Uterus (tissue), 4 donors: Measurements from ENCODE around the gene RPL18. TPM values are rescaled to one million over a fixed set of nuclear protein-coding genes. Genes with fewer than 3 reads are reported as not detected.
"Not testable (repeated sequence)": the region's sequence is repeated elsewhere in the genome, so short reads cannot be mapped to it uniquely, and the experiment has no call there.

Source experiments
- DNase-seq, 2 donors: peaks; one replicate each; pipeline ENCODE4 v3.0.0-alpha.2; 2019 to 2020
- H3K27ac ChIP-seq, 2 donors: fragments of 200-600 bp; sonication (generic); 1 replicate in 1 of 2; 2 replicates in 1 of 2; pipeline ENCODE4 v1.5.1; 2016 to 2018
- H3K27me3 ChIP-seq, 2 donors: fragments of 200-600 bp; sonication (generic); one replicate each; pipeline ENCODE4 v1.5.1; 2018 to 2019; ENCODE audit warnings: control low read depth in 1 of 2
- H3K36me3 ChIP-seq, 2 donors: fragments of 200-600 bp; sonication (generic); one replicate each; pipeline ENCODE4 v1.5.1; 2019; ENCODE audit warnings: control low read depth in 1 of 2
- H3K4me1 ChIP-seq, 2 donors: fragments of 200-600 bp; sonication (generic); one replicate each; pipeline ENCODE4 v1.5.1; 2018 to 2019; ENCODE audit warnings: control low read depth in 1 of 2
- H3K4me3 ChIP-seq, 2 donors: fragments of 200-600 bp; sonication (generic); 1 replicate in 1 of 2; 2 replicates in 1 of 2; pipeline ENCODE4 v1.5.1; 2018 to 2019; ENCODE audit warnings: mild to moderate bottlenecking in 1 of 2
- H3K9me3 ChIP-seq, 2 donors: fragments of 200-600 bp; sonication (generic); one replicate each; pipeline ENCODE4 v1.5.1; 2019; ENCODE audit warnings: control low read depth in 1 of 2
- POLR2A ChIP-seq, 2 donors: fragments of 450-650 bp; IDR thresholded peaks; one replicate each; pipeline ENCODE4 v1.6.1; 2016; ENCODE audit warnings: antibody characterized with exemption in 2 of 2, mild to moderate bottlenecking in 1 of 2, moderate library complexity in 1 of 2
- intact Hi-C: fragments of 100-400 bp; cut with DNase I; formaldehyde crosslinking; loops from one replicate; pipeline ENCODE4 v1.15.1; 2023; ENCODE audit warnings: low total_unique reads
- total RNA-seq, 4 donors: library from RNA; depleted of rRNA in 3 of 4; stranded (reverse); fragments of >200 nt in 3 of 4; gene quantifications; one replicate each; pipeline versions ENCODE4 v1.1.0 to v1.2.4, GENCODE V29; 2014 to 2023
- TF ChIP-seq, protein P1 (sequence below), 4 experiments: fragments of 200-600 bp in 2 of 4; fragments of 450-650 bp in 2 of 4; sonication (generic) in 2 of 4; IDR thresholded peaks; one replicate each; pipeline ENCODE4 v1.5.1; 2016 to 2019; ENCODE audit warnings: antibody characterized with exemption in 4 of 4, mild to moderate bottlenecking in 2 of 4, moderate library complexity in 1 of 4
- donor health status: DM: yes; HTN: yes; CAD: no.

RPL18 gene
- total RNA-seq, 4 donors from 2014 or later, result 1,515 to 5,795 (median 3,195) TPM

DNA sequence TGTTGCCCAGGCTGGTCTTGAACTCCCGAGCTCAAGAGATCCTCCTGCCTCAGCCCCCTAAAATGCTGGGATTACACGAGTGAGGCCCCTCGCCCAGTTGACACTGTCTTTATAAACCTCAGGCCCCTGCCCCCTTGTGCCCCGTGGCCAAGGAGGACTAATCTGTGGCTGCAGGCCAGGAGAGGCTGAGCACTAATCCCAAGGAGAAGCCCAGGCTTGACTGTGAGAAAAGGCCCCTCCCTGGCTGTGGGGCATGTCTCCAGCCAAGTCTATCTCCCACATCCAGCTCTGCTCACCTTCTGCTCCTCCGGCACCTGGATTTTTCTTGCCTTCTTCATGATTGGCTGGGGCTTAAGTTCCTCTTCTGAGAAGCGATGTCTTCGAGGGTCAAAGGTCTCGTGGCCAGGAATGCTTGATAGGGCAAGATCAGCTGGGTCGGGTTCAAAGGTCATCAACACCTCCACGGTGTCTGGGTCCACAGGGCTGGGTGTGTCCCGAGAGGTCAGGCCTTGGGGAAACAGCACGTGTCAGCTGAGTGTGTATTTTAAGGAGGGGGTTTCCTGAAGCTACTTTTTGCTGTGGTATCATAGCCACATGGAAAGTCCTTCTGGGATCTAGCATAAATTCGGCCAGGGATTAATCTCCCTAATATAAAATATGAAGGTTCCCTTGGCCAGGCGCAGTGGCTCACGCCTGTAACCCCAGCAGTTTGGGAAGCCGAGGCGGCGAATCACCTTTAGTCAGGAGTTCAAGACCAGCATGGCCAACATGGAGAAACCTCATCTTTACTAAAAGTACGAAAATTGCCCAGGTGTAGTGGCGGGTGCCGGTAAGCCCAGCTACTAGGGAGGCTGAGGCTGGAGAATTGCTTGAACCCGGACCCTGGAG is 14.4 kb upstream of the RPL18 start:
- H3K4me3 ChIP-seq, result peak overlapping the region; percentile 12 to 23
- TF ChIP-seq, protein P1, sequence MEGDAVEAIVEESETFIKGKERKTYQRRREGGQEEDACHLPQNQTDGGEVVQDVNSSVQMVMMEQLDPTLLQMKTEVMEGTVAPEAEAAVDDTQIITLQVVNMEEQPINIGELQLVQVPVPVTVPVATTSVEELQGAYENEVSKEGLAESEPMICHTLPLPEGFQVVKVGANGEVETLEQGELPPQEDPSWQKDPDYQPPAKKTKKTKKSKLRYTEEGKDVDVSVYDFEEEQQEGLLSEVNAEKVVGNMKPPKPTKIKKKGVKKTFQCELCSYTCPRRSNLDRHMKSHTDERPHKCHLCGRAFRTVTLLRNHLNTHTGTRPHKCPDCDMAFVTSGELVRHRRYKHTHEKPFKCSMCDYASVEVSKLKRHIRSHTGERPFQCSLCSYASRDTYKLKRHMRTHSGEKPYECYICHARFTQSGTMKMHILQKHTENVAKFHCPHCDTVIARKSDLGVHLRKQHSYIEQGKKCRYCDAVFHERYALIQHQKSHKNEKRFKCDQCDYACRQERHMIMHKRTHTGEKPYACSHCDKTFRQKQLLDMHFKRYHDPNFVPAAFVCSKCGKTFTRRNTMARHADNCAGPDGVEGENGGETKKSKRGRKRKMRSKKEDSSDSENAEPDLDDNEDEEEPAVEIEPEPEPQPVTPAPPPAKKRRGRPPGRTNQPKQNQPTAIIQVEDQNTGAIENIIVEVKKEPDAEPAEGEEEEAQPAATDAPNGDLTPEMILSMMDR (IDR thresholded peaks at IDR 0.05), result no peak
- no peak for TF ChIP-seq POLR2A (IDR thresholded peaks at IDR 0.05)
- intact Hi-C loops, result no loop called here

DNA sequence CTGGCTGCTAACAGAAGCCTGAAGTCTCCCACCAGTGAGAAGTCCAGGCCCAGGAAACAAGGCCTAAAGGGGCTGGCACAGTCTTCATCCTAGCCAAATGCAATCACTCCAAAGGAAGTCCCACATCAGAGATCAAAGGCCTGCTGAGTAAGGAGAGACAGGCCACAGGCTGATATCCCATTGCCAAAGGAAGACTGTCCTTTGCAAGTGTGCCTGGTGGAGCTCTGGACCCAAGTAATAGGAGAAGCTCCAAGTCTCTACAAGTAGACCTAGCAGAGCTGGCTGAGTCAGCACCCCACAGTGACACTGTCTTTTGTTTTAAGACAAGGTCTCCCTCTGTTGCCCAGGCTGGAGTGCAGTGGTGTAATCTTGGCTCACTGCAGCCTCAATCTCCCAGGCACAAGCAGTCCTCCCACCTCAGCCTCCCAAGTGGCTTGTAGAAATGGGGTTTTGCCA is 13.7 kb upstream of the RPL18 start:
- no peaks in the 10 kb centered on the region for H3K27me3 ChIP-seq
- H3K27ac ChIP-seq, result peak overlapping the region in 1 of 2 donors; percentile 99
- intact Hi-C loops, result no loop called here

More for the DNA sequence above, 14.4 kb upstream of the RPL18 start:
- Histone ChIP-seq H3K27me3 (no peaks in the 10 kb centered on the region), H3K4me1 (peaks cover 12 to 20% of the 10 kb centered on the region in 2 donors), H3K36me3 (no peaks in the 10 kb centered on the region), H3K9me3 (no peaks in the 10 kb centered on the region), H3K27ac (peak overlapping the region; percentile 96 to 99)
- peak in 1 of 2 donors; percentile 55 for DNase-seq

DNA sequence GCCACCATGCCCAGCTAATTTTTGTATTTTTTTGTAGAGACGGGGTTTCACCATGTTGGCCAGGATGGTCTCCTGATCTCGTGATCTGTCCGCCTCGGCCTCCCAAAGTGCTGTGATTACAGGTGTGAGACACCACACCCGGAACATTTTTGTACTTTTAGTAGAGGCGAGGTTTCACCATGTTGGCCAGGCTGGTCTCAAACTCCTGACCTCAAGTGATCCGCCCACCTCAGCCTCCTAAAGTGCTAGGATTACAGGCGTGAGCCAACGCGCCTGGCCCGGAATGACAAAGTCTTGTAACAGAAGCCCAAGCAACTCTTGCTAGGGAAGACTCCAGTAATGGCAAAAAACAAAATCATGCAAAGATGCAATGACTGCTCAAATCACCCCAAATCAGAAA is 13.3 kb upstream of the RPL18 start:
- peaks cover 11 to 20% of the 10 kb centered on the region in 2 donors for H3K4me1 ChIP-seq
- H3K4me3 ChIP-seq, intact Hi-C loops, H3K36me3 ChIP-seq, H3K27me3 ChIP-seq, DNase-seq, H3K9me3 ChIP-seq: not testable (repeated sequence)
- H3K27ac ChIP-seq, result peak overlapping the region in 1 of 2 donors; percentile 99

More for the DNA sequence above, 13.7 kb upstream of the RPL18 start:
- H3K4me3 ChIP-seq, result no peak overlapping the region
- DNase-seq, result no peak
- H3K4me1 ChIP-seq, result peaks cover 11 to 20% of the 10 kb centered on the region in 2 donors
- TF ChIP-seq POLR2A (IDR thresholded peaks at IDR 0.05), result no peak
- TF ChIP-seq, protein P1 (IDR thresholded peaks at IDR 0.05), result no peak
- no peaks in the 10 kb centered on the region for H3K9me3 ChIP-seq
- H3K36me3 ChIP-seq, result no peaks in the 10 kb centered on the region

DNA sequence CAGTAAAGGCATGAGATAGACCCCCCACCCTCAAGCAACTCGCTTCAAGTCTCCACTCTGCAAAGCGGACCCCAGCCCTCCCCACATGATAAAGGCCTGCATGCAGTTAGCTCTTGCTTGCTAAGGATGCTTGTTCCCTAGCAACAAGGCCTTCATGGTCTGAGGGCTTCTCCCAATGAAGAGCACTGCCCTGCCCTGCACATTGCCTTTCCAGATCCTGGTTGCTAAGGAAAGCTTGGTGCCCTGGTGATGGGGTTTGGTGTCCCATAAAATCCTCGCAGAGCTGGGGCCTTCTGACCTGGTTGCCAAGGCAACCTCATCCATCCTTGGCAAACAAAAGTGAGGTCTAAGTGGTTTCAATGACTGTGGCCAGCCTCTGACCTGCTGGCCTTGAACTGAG is 12.2 kb upstream of the RPL18 start:
- no peaks in the 10 kb centered on the region for H3K9me3 ChIP-seq
- no peaks in the 10 kb centered on the region for H3K36me3 ChIP-seq
- H3K4me1 ChIP-seq, result peaks cover 11 to 20% of the 10 kb centered on the region in 2 donors
- intact Hi-C loops, result no loop called here
- peak overlapping the region; percentile 71 to 91 for H3K27ac ChIP-seq
- no peak for DNase-seq
- no peak for TF ChIP-seq POLR2A (IDR thresholded peaks at IDR 0.05)
- TF ChIP-seq, protein P1 (IDR thresholded peaks at IDR 0.05), result no peak
- H3K4me3 ChIP-seq, result no peak overlapping the region
- H3K27me3 ChIP-seq, result no peaks in the 10 kb centered on the region

DNA sequence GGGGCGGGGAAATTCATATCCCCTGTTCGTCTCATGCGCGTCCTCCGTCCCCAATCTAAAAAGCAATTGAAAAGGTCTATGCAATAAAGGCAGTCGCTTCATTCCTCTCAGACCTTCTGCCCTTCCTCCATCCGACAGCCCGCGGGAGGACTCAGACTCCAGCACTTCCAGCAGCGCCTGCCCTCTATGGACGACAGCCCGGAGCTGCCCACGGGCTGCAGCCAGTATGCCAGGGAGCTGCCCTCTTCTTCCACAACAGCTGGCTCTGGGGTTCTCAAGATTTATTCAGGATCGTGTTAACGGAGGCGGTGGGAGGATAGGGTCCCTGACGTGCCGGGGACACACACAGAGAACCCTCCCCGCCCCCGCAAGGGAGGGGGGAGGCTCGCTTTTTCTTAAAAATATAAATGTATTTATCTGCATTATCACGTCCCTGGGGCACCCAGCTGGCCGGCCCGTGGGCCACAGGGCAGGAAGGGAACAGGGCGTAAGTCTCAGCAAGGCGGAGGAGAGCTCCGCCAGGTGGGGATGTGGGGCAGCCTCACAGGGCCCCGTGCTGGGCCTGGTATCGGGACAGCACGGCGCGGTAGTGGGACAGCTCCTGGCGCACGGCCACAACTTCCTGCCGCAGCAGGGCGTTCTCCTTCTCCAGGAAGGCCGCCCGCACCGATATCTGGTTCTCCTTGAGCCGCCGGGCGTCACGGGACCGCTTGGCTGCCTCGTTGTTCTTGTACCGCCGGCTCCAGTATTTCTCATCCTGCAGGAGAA is 11.5 kb upstream of the RPL18 start:
- Histone ChIP-seq H3K27me3 (no peaks in the 10 kb centered on the region), H3K4me3 (no peak overlapping the region), H3K4me1 (peaks cover 11 to 20% of the 10 kb centered on the region in 2 donors), H3K36me3 (no peaks in the 10 kb centered on the region), H3K9me3 (no peaks in the 10 kb centered on the region), H3K27ac (peak overlapping the region; percentile 71 to 91)
- peak; percentile 74 to 77 for DNase-seq
- TF ChIP-seq, protein P1 (IDR thresholded peaks at IDR 0.05), result peak in 2 of 4 experiments; percentile 14 to 24
- no peak for TF ChIP-seq POLR2A (IDR thresholded peaks at IDR 0.05)
- intact Hi-C loops, result no loop called here
